Colonic mucosa (tissue), 4 donors: ENCODE results near the gene AFF3. TPM values are rescaled to one million over a fixed set of nuclear protein-coding genes. Genes with fewer than 3 reads are reported as not detected.

ENCODE experiments used
- DNase-seq: peaks from one replicate; pipeline ENCODE4 v3.0.0-alpha.2; 2020
- H3K27ac ChIP-seq: fragments of 200-600 bp; one replicate; pipeline ENCODE4 v1.8.0; 2021
- H3K27me3 ChIP-seq: fragments of 200-600 bp; one replicate; pipeline ENCODE4 v1.8.0; 2021
- H3K36me3 ChIP-seq: fragments of 200-600 bp; one replicate; pipeline ENCODE4 v1.8.0; 2021
- H3K4me1 ChIP-seq: fragments of 200-600 bp; one replicate; pipeline ENCODE4 v1.8.0; 2021; ENCODE audit warnings: mild to moderate bottlenecking
- H3K4me3 ChIP-seq: fragments of 200-600 bp; one replicate; pipeline ENCODE4 v1.8.0; 2021
- H3K9ac ChIP-seq, 2 donors: one replicate each; pipeline ENCODE4 v1.7.0; 2013; ENCODE audit warnings: control low read depth in 2 of 2, low read depth in 2 of 2, low read length in 2 of 2
- H3K9me3 ChIP-seq: fragments of 200-600 bp; one replicate; pipeline ENCODE4 v1.8.0; 2021
- CTCF ChIP-seq: fragments of 200-600 bp; IDR thresholded peaks from one replicate; pipeline ENCODE4 v1.8.0; 2022; ENCODE audit warnings: antibody characterized with exemption, mild to moderate bottlenecking
- intact Hi-C: fragments of 100-400 bp; cut with DNase I; formaldehyde crosslinking; loops from one replicate; pipeline ENCODE4 v1.14.1; 2022
- total RNA-seq, 2 donors: library from RNA; stranded (reverse); fragmentation: NEBNext Ultra II Directional in 1 of 2; extraction: Animal tissue kit (Norgen Biotek cat#: 25700) in 1 of 2; gene quantifications; one replicate each; pipeline ENCODE4 v1.2.1, GENCODE V29; 2021
- donor health status: healthy.
- donor health status: DM: no; HTN: no; CAD: no.
- donor health status: DM: no; HTN: no; CAD: no.

Gene AFF3
- total RNA-seq, 2 donors from 2014 or later: 0.86 to 2.6 TPM

DNA sequence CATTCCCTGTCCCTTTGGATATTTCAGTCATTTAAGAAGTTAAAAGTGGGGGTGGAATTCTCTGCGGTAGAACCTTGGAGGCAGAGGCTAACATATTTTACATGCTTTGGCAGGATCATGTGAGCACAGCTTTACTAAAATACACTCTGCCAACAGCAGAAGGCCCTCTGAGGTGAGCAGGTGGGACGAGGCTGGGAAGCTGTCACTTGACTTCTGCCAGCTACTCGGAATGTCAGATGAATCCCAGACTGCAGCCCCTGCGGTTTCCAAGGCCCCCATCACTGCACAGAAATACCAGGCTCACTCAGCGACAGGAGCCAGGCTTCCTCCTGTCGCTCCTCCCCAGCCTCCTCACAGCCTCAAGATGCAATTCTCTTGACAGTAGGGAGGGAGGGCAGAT is 431.7 kb downstream of the AFF3 start:
- no peaks in the 10 kb centered on the region for H3K9me3 ChIP-seq
- intact Hi-C loops: no loop called here
- no peak for TF ChIP-seq CTCF
- H3K4me1 ChIP-seq: no peaks in the 10 kb centered on the region
- no peak overlapping the region for H3K4me3 ChIP-seq
- H3K36me3 ChIP-seq: no peaks in the 10 kb centered on the region
- H3K27ac ChIP-seq: no peak overlapping the region
- H3K9ac ChIP-seq: no peak overlapping the region
- H3K27me3 ChIP-seq: no peaks in the 10 kb centered on the region
- no peak for DNase-seq

DNA sequence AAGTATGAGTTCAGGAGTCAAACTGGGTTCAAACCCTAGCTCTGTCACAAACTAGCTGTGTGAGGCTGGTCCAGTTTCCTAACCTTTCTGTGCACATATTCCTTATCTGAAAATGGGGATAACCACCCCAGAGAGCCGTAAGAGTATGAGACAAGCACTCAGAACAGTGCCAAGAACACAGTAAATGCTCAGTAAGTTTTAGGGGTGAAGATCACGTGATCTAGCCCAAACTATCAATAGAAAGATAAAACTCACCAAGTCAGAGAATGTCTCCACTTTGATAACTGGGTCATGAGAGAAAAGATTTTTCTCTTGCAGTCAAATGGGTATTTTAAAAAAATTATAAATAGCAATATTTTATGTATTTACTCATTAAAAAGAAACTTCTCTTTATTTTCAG is 433.2 kb downstream of the AFF3 start:
- H3K9ac ChIP-seq: no peak overlapping the region
- no peaks in the 10 kb centered on the region for H3K36me3 ChIP-seq
- intact Hi-C loops: no loop called here
- H3K27me3 ChIP-seq: no peaks in the 10 kb centered on the region
- no peaks in the 10 kb centered on the region for H3K4me1 ChIP-seq
- no peak overlapping the region for H3K4me3 ChIP-seq
- TF ChIP-seq CTCF: no peak
- H3K27ac ChIP-seq: no peak overlapping the region
- H3K9me3 ChIP-seq: no peaks in the 10 kb centered on the region
- no peak for DNase-seq

DNA sequence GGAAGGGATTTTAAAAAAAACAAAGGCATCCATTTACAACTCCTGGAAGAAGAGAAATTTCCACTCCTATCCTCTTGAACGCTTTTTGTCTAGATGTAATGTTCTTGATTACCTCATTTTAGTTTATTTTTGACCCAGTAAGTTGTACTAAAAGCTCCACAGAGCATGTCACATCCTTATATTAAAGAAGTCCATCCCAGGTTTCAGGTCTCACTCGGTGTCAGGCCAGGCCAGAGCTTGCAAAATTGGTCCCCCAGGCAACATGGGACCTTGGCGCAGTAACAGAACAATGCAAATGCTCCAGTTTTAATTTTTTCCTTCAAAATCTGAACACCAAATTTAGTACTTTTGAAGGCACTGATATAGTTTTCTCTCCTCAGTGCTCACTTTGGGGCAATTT is 434.2 kb downstream of the AFF3 start:
- no peak overlapping the region for H3K4me3 ChIP-seq
- H3K36me3 ChIP-seq: no peaks in the 10 kb centered on the region
- intact Hi-C loops: no loop called here
- no peaks in the 10 kb centered on the region for H3K4me1 ChIP-seq
- H3K9ac ChIP-seq: no peak overlapping the region
- no peaks in the 10 kb centered on the region for H3K9me3 ChIP-seq
- H3K27me3 ChIP-seq: no peaks in the 10 kb centered on the region
- DNase-seq: no peak
- no peak for TF ChIP-seq CTCF
- H3K27ac ChIP-seq: no peak overlapping the region

- Histone ChIP-seq H3K4me3 (no peak overlapping the region), H3K9me3 (no peaks in the 10 kb centered on the region), H3K27ac (no peak overlapping the region), H3K4me1 (no peaks in the 10 kb centered on the region), H3K9ac (no peak overlapping the region), H3K27me3 (no peaks in the 10 kb centered on the region), H3K36me3 (no peaks in the 10 kb centered on the region)
- no peak for TF ChIP-seq CTCF
- intact Hi-C loops: no loop called here
- DNase-seq: no peak
Observed at GRCh38 chr2:99707592-99707991, 434.8 kb downstream of the AFF3 start.

- H3K27ac ChIP-seq: no peak overlapping the region
- H3K36me3 ChIP-seq: no peaks in the 10 kb centered on the region
- no peak overlapping the region for H3K4me3 ChIP-seq
- DNase-seq: no peak
- no peaks in the 10 kb centered on the region for H3K9me3 ChIP-seq
- intact Hi-C loops: no loop called here
- H3K9ac ChIP-seq: no peak overlapping the region
- no peaks in the 10 kb centered on the region for H3K4me1 ChIP-seq
- no peaks in the 10 kb centered on the region for H3K27me3 ChIP-seq
- no peak for TF ChIP-seq CTCF
Observed at GRCh38 chr2:99706735-99707134, 435.7 kb downstream of the AFF3 start.

GRCh38 chr2:99701503-99701902 is 440.9 kb downstream of the AFF3 start:
- intact Hi-C loops: no loop called here
- Histone ChIP-seq H3K4me3 (no peak overlapping the region), H3K27ac (no peak overlapping the region), H3K36me3 (no peaks in the 10 kb centered on the region), H3K9me3 (no peaks in the 10 kb centered on the region), H3K9ac (no peak overlapping the region), H3K27me3 (no peaks in the 10 kb centered on the region), H3K4me1 (no peaks in the 10 kb centered on the region)
- no peak for DNase-seq
- no peak for TF ChIP-seq CTCF
